ENCODE measurements around the gene NRN1L.
"Not testable (repeated sequence)": the region's sequence is repeated elsewhere in the genome, so short reads cannot be mapped to it uniquely, and the experiment has no call there.

The NRN1L gene

GRCh38 chr16:67915496-67915769, 30.7 kb downstream of the NRN1L start:
- not testable (repeated sequence) for H3K9ac ChIP-seq (ENCODE audit: low read length in 5 of 5); H3K4me3 ChIP-seq (ENCODE audit: low read depth in 1 of 5, low read length in 5 of 5); H3K27ac ChIP-seq (ENCODE audit: low read depth, low read length); H3K9me3 ChIP-seq (ENCODE audit: control insufficient read depth in 5 of 5, low read length in 5 of 5); H3K27me3 ChIP-seq (ENCODE audit: control insufficient read depth in 5 of 5, insufficient read depth in 4 of 5, low read length in 5 of 5)
- Histone ChIP-seq H3K36me3 (ENCODE audit: control insufficient read depth in 5 of 5, insufficient read depth in 5 of 5, low read length in 5 of 5) (peaks cover 0 to 56% (median 34%) of the 10 kb centered on the region in 5 donors), H3K4me1 (ENCODE audit: control insufficient read depth in 5 of 5, insufficient read depth in 5 of 5, low read length in 5 of 5) (peaks cover 1 to 35% (median 25%) of the 10 kb centered on the region in 5 donors)

- no peak overlapping the region for H3K9ac ChIP-seq (ENCODE audit: low read length in 5 of 5)
- peaks cover 0 to 50% (median 31%) of the 10 kb centered on the region in 5 donors for H3K36me3 ChIP-seq (ENCODE audit: control insufficient read depth in 5 of 5, insufficient read depth in 5 of 5, low read length in 5 of 5)
- no peak overlapping the region for H3K27ac ChIP-seq (ENCODE audit: low read depth, low read length)
- peaks cover 1 to 35% (median 25%) of the 10 kb centered on the region in 5 donors for H3K4me1 ChIP-seq (ENCODE audit: control insufficient read depth in 5 of 5, insufficient read depth in 5 of 5, low read length in 5 of 5)
- no peak overlapping the region for H3K4me3 ChIP-seq (ENCODE audit: low read depth in 1 of 5, low read length in 5 of 5)
- no peaks in the 10 kb centered on the region for H3K27me3 ChIP-seq (ENCODE audit: control insufficient read depth in 5 of 5, insufficient read depth in 4 of 5, low read length in 5 of 5)
- no peaks in the 10 kb centered on the region for H3K9me3 ChIP-seq (ENCODE audit: control insufficient read depth in 5 of 5, low read length in 5 of 5)
Observed at GRCh38 chr16:67915831-67916723, 31.4 kb downstream of the NRN1L start.

DNA sequence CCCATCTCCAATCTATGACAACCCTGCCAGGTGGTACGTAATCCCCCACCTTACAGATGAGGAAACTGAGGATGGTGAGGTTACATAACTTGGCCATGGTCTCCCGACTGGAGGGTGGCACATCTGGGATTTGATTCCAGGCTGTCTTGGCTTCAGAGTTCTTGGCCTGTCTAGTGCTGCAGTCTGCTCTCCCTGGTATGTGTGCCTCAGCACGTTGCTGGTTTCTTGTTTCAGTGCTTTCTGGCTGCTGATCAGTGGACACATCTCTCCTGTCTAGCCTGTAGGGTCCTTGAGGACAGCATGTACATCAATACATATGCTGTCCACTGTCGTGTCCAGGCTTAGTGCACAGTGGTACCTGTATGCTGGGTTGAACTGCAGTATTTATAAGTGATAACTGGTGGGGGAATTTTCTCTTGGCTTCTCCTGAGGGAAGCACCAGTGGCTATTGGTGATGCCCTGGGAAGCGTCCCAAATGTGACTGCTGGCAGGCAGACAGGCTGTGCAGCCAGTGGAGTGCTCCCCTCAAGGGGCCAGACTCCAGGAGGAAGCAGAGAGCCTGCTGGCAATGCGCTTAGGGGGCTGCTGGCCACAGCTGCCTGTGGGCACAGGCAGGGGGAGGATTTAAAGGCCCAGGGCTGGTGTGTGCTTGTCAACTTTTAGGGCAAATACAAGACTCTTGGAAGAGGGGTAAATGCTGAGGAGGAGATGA, 32.6 kb downstream of the NRN1L start:
- peaks cover 1 to 35% (median 25%) of the 10 kb centered on the region in 5 donors for H3K4me1 ChIP-seq (ENCODE audit: control insufficient read depth in 5 of 5, insufficient read depth in 5 of 5, low read length in 5 of 5)
- no peak overlapping the region for H3K4me3 ChIP-seq (ENCODE audit: low read depth in 1 of 5, low read length in 5 of 5)
- H3K9ac ChIP-seq (ENCODE audit: low read length in 5 of 5), result peak overlapping the region in 1 of 5 donors; percentile 41
- H3K36me3 ChIP-seq (ENCODE audit: control insufficient read depth in 5 of 5, insufficient read depth in 5 of 5, low read length in 5 of 5), result peaks cover 0 to 40% (median 21%) of the 10 kb centered on the region in 5 donors
- no peaks in the 10 kb centered on the region for H3K27me3 ChIP-seq (ENCODE audit: control insufficient read depth in 5 of 5, insufficient read depth in 4 of 5, low read length in 5 of 5)
- H3K9me3 ChIP-seq (ENCODE audit: control insufficient read depth in 5 of 5, low read length in 5 of 5), result no peaks in the 10 kb centered on the region
- peak overlapping the region; percentile 18 for H3K27ac ChIP-seq (ENCODE audit: low read depth, low read length)

DNA sequence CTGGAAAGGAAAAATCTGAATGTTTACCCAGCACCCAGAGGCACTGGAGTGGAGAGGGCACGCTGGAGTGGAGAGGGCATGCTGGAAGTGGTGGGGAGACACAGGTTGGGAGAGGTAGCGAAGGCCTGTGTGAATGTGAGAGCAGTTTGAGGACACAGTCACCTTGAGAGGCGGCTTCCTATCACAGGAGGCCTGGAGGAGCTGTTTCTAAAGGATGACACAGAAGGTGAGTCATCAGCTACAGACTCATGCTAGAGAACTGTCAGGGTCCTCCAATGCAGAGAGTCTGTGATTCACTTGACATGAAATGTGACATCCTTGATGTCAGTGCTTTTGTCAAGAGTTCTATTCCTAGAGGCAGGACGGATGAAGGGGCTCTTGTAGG, 33.2 kb downstream of the NRN1L start:
- peaks cover 1 to 35% (median 25%) of the 10 kb centered on the region in 5 donors for H3K4me1 ChIP-seq (ENCODE audit: control insufficient read depth in 5 of 5, insufficient read depth in 5 of 5, low read length in 5 of 5)
- peak overlapping the region; percentile 18 for H3K27ac ChIP-seq (ENCODE audit: low read depth, low read length)

DNA sequence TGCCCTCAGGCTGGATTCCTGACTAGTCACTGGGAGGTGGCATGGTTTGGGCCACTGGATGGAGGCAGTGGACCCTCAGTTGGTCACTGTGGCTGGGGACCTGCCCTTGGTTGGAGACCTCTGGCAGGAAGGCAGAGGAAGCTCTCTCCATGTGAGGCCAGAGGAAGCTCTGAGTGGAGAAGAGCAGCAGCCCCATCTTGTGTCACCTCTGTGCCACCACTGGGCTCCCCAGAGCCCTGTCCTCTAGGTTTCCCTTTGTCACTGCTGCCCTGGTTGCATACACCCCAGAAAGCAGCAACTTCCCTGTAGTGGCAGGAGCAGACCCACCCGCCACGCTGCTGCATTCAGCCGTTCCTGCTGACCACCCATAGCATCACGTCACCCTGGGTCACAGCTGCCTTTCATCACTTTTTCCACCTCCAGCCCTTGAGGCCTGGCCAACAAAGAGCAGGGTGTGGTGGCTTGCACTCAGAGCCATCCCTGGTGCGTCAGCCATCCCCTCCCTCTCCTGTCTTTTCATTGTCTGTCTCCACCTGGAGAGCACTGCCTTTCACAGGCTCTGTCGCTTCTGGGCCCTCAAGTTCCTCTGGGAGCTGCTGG, 35.0 kb downstream of the NRN1L start:
- peaks cover 1 to 40% (median 25%) of the 10 kb centered on the region in 5 donors for H3K4me1 ChIP-seq (ENCODE audit: control insufficient read depth in 5 of 5, insufficient read depth in 5 of 5, low read length in 5 of 5)
- H3K9me3 ChIP-seq (ENCODE audit: control insufficient read depth in 5 of 5, low read length in 5 of 5), result no peaks in the 10 kb centered on the region
- peaks cover 0 to 58% (median 27%) of the 10 kb centered on the region in 5 donors for H3K36me3 ChIP-seq (ENCODE audit: control insufficient read depth in 5 of 5, insufficient read depth in 5 of 5, low read length in 5 of 5)
- H3K4me3 ChIP-seq (ENCODE audit: low read depth in 1 of 5, low read length in 5 of 5), result no peak overlapping the region
- no peak overlapping the region for H3K9ac ChIP-seq (ENCODE audit: low read length in 5 of 5)
- no peaks in the 10 kb centered on the region for H3K27me3 ChIP-seq (ENCODE audit: control insufficient read depth in 5 of 5, insufficient read depth in 4 of 5, low read length in 5 of 5)
- H3K27ac ChIP-seq (ENCODE audit: low read depth, low read length), result no peak overlapping the region

More for the DNA sequence above, 33.2 kb downstream of the NRN1L start:
- Histone ChIP-seq H3K4me3 (ENCODE audit: low read depth in 1 of 5, low read length in 5 of 5) (no peak overlapping the region), H3K36me3 (ENCODE audit: control insufficient read depth in 5 of 5, insufficient read depth in 5 of 5, low read length in 5 of 5) (peaks cover 0 to 45% (median 20%) of the 10 kb centered on the region in 5 donors), H3K9ac (ENCODE audit: low read length in 5 of 5) (peak overlapping the region in 1 of 5 donors; percentile 41), H3K9me3 (ENCODE audit: control insufficient read depth in 5 of 5, low read length in 5 of 5) (no peaks in the 10 kb centered on the region), H3K27me3 (ENCODE audit: control insufficient read depth in 5 of 5, insufficient read depth in 4 of 5, low read length in 5 of 5) (no peaks in the 10 kb centered on the region)

GRCh38 chr16:67922221-67922620, 37.5 kb downstream of the NRN1L start:
- H3K4me3 ChIP-seq (ENCODE audit: low read depth in 1 of 5, low read length in 5 of 5), result no peak overlapping the region
- no peak overlapping the region for H3K9ac ChIP-seq (ENCODE audit: low read length in 5 of 5)

GRCh38 chr16:67922740-67923139, 38.1 kb downstream of the NRN1L start:
- H3K9ac ChIP-seq (ENCODE audit: low read length in 5 of 5), result no peak overlapping the region
- no peaks in the 10 kb centered on the region for H3K27me3 ChIP-seq (ENCODE audit: control insufficient read depth in 5 of 5, insufficient read depth in 4 of 5, low read length in 5 of 5)
- peaks cover 0 to 41% (median 24%) of the 10 kb centered on the region in 5 donors for H3K36me3 ChIP-seq (ENCODE audit: control insufficient read depth in 5 of 5, insufficient read depth in 5 of 5, low read length in 5 of 5)
- H3K9me3 ChIP-seq (ENCODE audit: control insufficient read depth in 5 of 5, low read length in 5 of 5), result no peaks in the 10 kb centered on the region
- no peak overlapping the region for H3K27ac ChIP-seq (ENCODE audit: low read depth, low read length)
- peaks cover 9 to 33% (median 29%) of the 10 kb centered on the region in 5 donors for H3K4me1 ChIP-seq (ENCODE audit: control insufficient read depth in 5 of 5, insufficient read depth in 5 of 5, low read length in 5 of 5)
- H3K4me3 ChIP-seq (ENCODE audit: low read depth in 1 of 5, low read length in 5 of 5), result no peak overlapping the region

More at GRCh38 chr16:67922221-67922620, 37.5 kb downstream of the NRN1L start:
- Histone ChIP-seq H3K27me3 (ENCODE audit: control insufficient read depth in 5 of 5, insufficient read depth in 4 of 5, low read length in 5 of 5) (no peaks in the 10 kb centered on the region), H3K27ac (ENCODE audit: low read depth, low read length) (no peak overlapping the region), H3K4me1 (ENCODE audit: control insufficient read depth in 5 of 5, insufficient read depth in 5 of 5, low read length in 5 of 5) (peaks cover 9 to 39% (median 34%) of the 10 kb centered on the region in 5 donors), H3K36me3 (ENCODE audit: control insufficient read depth in 5 of 5, insufficient read depth in 5 of 5, low read length in 5 of 5) (peaks cover 0 to 38% (median 19%) of the 10 kb centered on the region in 5 donors), H3K9me3 (ENCODE audit: control insufficient read depth in 5 of 5, low read length in 5 of 5) (no peaks in the 10 kb centered on the region)

DNA sequence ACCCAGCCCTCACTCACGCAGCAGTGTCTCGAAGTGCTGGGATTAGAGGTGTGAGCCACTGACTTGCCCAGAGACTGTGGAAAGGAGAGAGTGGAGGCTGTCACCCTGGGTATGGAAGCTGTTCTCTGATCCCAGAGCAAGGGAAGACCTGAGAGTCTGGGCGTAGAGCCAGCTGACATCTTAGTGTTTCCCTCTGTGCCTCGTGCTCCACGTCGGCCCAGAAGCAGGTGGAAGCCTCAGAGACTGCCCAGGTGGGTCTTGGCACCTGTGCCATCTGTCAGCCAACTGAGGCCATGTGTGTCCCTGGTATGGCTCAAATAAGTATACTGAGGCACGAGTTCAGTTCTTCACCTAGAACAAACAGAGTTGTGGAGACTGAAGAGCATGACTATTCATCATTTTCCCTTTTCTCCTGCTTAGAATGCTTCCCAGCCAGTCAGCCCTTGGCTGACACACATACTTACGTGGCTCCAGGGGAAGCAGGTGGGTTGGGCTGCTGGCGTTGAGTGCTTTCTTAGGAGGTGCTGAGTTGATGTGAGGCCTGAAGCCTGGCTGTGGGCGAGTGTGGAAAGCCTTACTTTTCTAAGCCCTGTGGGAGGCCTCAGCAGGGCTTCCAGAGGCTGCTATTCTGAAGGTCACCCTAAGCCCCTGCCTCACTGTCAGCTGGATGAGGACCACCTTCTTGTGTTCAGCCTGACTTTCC, 38.9 kb downstream of the NRN1L start:
- no peak overlapping the region for H3K4me3 ChIP-seq (ENCODE audit: low read depth in 1 of 5, low read length in 5 of 5)
- H3K9ac ChIP-seq (ENCODE audit: low read length in 5 of 5), result no peak overlapping the region
- H3K4me1 ChIP-seq (ENCODE audit: control insufficient read depth in 5 of 5, insufficient read depth in 5 of 5, low read length in 5 of 5), result peaks cover 9 to 28% (median 24%) of the 10 kb centered on the region in 5 donors
- H3K27me3 ChIP-seq (ENCODE audit: control insufficient read depth in 5 of 5, insufficient read depth in 4 of 5, low read length in 5 of 5), result no peaks in the 10 kb centered on the region
- H3K9me3 ChIP-seq (ENCODE audit: control insufficient read depth in 5 of 5, low read length in 5 of 5), result no peaks in the 10 kb centered on the region
- H3K27ac ChIP-seq (ENCODE audit: low read depth, low read length), result no peak overlapping the region
- peaks cover 0 to 49% (median 28%) of the 10 kb centered on the region in 5 donors for H3K36me3 ChIP-seq (ENCODE audit: control insufficient read depth in 5 of 5, insufficient read depth in 5 of 5, low read length in 5 of 5)

DNA sequence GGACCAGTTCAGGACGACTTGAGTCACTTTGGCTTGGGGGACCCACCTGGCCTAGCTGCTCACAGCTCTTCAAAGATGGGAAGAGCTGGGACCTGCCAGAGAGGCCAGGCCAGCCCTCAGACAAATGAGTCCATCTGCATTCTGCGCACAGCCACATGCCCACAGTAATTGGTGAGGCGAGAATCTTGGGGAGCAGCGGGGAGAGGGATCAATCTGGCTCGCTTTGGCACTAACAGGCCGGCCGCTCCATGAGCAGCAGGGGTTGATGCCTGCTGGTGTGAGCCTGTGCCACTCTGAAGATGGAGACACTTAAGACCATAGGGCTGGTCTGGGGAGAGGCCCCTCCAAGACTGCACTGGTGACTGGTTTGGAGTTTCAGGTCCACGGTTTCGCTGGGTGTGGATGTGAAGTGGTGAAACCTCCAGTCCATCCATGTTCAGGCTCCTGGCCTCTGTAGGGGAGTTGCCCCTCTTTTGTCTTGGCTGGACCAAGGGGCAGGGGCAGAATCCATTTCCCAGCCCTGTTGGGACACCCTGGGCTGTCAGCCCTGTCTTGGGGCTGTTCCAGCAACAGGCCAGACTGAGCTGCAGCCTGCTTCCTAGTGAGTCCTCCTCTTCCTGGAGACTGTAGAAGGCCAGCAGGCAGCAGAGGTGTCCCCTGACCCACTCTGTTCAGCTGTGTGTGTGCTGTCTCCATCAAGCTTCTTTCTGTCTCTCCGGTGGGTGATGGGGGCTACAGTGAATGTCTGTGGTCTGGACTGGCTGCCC, 39.6 kb downstream of the NRN1L start:
- H3K9me3 ChIP-seq (ENCODE audit: control insufficient read depth in 5 of 5, low read length in 5 of 5), result no peaks in the 10 kb centered on the region
- H3K27me3 ChIP-seq (ENCODE audit: control insufficient read depth in 5 of 5, insufficient read depth in 4 of 5, low read length in 5 of 5), result no peaks in the 10 kb centered on the region
- H3K27ac ChIP-seq (ENCODE audit: low read depth, low read length), result no peak overlapping the region
- peak overlapping the region in 2 of 5 donors; percentile 26 to 28 for H3K9ac ChIP-seq (ENCODE audit: low read length in 5 of 5)
- peaks cover 8 to 28% (median 24%) of the 10 kb centered on the region in 5 donors for H3K4me1 ChIP-seq (ENCODE audit: control insufficient read depth in 5 of 5, insufficient read depth in 5 of 5, low read length in 5 of 5)
- no peak overlapping the region for H3K4me3 ChIP-seq (ENCODE audit: low read depth in 1 of 5, low read length in 5 of 5)
- H3K36me3 ChIP-seq (ENCODE audit: control insufficient read depth in 5 of 5, insufficient read depth in 5 of 5, low read length in 5 of 5), result peaks cover 0 to 50% (median 29%) of the 10 kb centered on the region in 5 donors
